Liver (tissue), 9 donors: ENCODE results near the gene PCNX3. TPM values are rescaled to one million over a fixed set of nuclear protein-coding genes. Genes with fewer than 3 reads are reported as not detected.
A peak's percentile ranks its signal among the peaks of the same experiment; 100 is the strongest.

Source experiments
- DNase-seq: peaks from one replicate; pipeline ENCODE4 v3.0.0-alpha.2; 2017; ENCODE audit warnings: low spot score
- H3K27ac ChIP-seq, 2 donors: one replicate each; pipeline ENCODE4 v1.7.0; 2013; ENCODE audit warnings: inconsistent platforms in 2 of 2, low read length in 2 of 2, control low read depth in 1 of 2, low read depth in 1 of 2, mild to moderate bottlenecking in 1 of 2
- H3K27me3 ChIP-seq, 4 donors: one replicate each; pipeline versions ENCODE4 v1.6.1 to v1.7.0; 2013; ENCODE audit warnings: low read length in 3 of 4, inconsistent platforms in 1 of 4, mild to moderate bottlenecking in 1 of 4, moderate library complexity in 1 of 4; ENCODE audit not compliant: control insufficient read depth in 4 of 4, insufficient read depth in 4 of 4
- H3K36me3 ChIP-seq, 4 donors: one replicate each; pipeline versions ENCODE4 v1.6.1 to v1.7.0; 2013; ENCODE audit warnings: low read length in 3 of 4, mild to moderate bottlenecking in 3 of 4, low read depth in 1 of 4, moderate library complexity in 1 of 4; ENCODE audit not compliant: control insufficient read depth in 4 of 4, insufficient read depth in 3 of 4
- H3K4me1 ChIP-seq, 4 donors: one replicate each; pipeline versions ENCODE4 v1.6.1 to v1.7.0; 2013; ENCODE audit warnings: low read length in 3 of 4, mild to moderate bottlenecking in 3 of 4, moderate library complexity in 1 of 4; ENCODE audit not compliant: control insufficient read depth in 4 of 4, insufficient read depth in 4 of 4
- H3K4me3 ChIP-seq, 3 donors: one replicate each; pipeline versions ENCODE4 v1.6.1 to v1.7.0; 2013; ENCODE audit warnings: low read length in 3 of 3, control low read depth in 1 of 3, low read depth in 1 of 3, mild to moderate bottlenecking in 1 of 3
- H3K9ac ChIP-seq, 2 donors: one replicate each; pipeline ENCODE4 v1.7.0; 2013; ENCODE audit warnings: low read length in 2 of 2, mild to moderate bottlenecking in 2 of 2, moderate library complexity in 2 of 2, control low read depth in 1 of 2, low read depth in 1 of 2
- H3K9me3 ChIP-seq, 4 donors: one replicate each; pipeline versions ENCODE4 v1.6.1 to v1.7.0; 2013; ENCODE audit warnings: low read length in 3 of 4; ENCODE audit not compliant: control insufficient read depth in 4 of 4
- FOXA1 ChIP-seq: IDR thresholded peaks from 2 replicates; pipeline ENCODE4 v1.6.1; 2016; ENCODE audit warnings: antibody characterized with exemption
- HNF4A ChIP-seq, 2 donors: conservative IDR thresholded peaks; 2 replicates each; pipeline ENCODE4 v1.6.1; 2016; ENCODE audit warnings: antibody characterized with exemption in 2 of 2, mild to moderate bottlenecking in 2 of 2
- HNF4G ChIP-seq: IDR thresholded peaks from 2 replicates; pipeline ENCODE4 v1.6.1; 2016; ENCODE audit warnings: antibody characterized with exemption
- JUND ChIP-seq, 2 donors: IDR thresholded peaks; 2 replicates each; pipeline ENCODE4 v1.6.1; 2016; ENCODE audit warnings: antibody characterized with exemption in 2 of 2
- NR2F2 ChIP-seq: IDR thresholded peaks from 2 replicates; pipeline ENCODE4 v1.6.1; 2016; ENCODE audit warnings: antibody characterized with exemption
- RAD21 ChIP-seq, 2 donors: IDR thresholded peaks; 2 replicates each; pipeline ENCODE4 v1.6.1; 2016; ENCODE audit warnings: antibody characterized with exemption in 2 of 2, mild to moderate bottlenecking in 2 of 2
- SP1 ChIP-seq: IDR thresholded peaks from 2 replicates; pipeline ENCODE4 v1.6.1; 2018; ENCODE audit warnings: antibody characterized with exemption, mild to moderate bottlenecking
- TAF1 ChIP-seq: conservative IDR thresholded peaks from 2 replicates; pipeline ENCODE4 v1.6.1; 2016; ENCODE audit warnings: antibody characterized with exemption, mild to moderate bottlenecking
- YY1 ChIP-seq: IDR thresholded peaks from 2 replicates; pipeline ENCODE4 v1.6.1; 2016; ENCODE audit warnings: antibody characterized with exemption, mild to moderate bottlenecking
- WGBS: extraction: QIAGEN DNeasy Blood & Tissue Kit; methylation state at CpG from one replicate; pipeline ENCODE4 v1.1.7; 2013; 5-methylcytosine and 5-hydroxymethylcytosine counted together
- polyA plus RNA-seq, 2 donors: library from polyadenylated mRNA; stranded (reverse) in 1 of 2; unstranded in 1 of 2; fragments of 200-250 nt in 1 of 2; fragments of >200 nt in 1 of 2; fragmentation: Nextera tagmentation in 1 of 2; extraction: Ambion mirVana in 1 of 2; gene quantifications; one replicate each; pipeline versions ENCODE4 v1.2.1 to v1.2.3, GENCODE V29; 2013 to 2015
- total RNA-seq, 2 donors: library from RNA; depleted of rRNA; stranded (reverse); fragments of >200 nt; gene quantifications; one replicate each; pipeline ENCODE4 v1.2.3, GENCODE V29; 2014
- TF ChIP-seq, protein P1 (sequence below): IDR thresholded peaks from 2 replicates; pipeline ENCODE4 v1.6.1; 2016; ENCODE audit warnings: antibody characterized with exemption
- TF ChIP-seq, protein P2 (sequence below): IDR thresholded peaks from 2 replicates; pipeline ENCODE4 v1.6.1; 2016; ENCODE audit warnings: antibody characterized with exemption
- TF ChIP-seq, protein P3 (sequence below): IDR thresholded peaks from 2 replicates; pipeline ENCODE4 v1.6.1; 2016; ENCODE audit warnings: antibody characterized with exemption, mild to moderate bottlenecking
- TF ChIP-seq, protein P4 (sequence below): IDR thresholded peaks from 2 replicates; pipeline ENCODE4 v1.6.1; 2016; ENCODE audit warnings: antibody characterized with exemption
- TF ChIP-seq, protein P5 (sequence below): fragments of 150-350 bp; IDR thresholded peaks from 2 replicates; pipeline ENCODE4 v1.5.1; 2017; ENCODE audit warnings: improper control_type of control experiment, low read depth, low read length; ENCODE audit not compliant: missing input control
- donor health status: healthy.
- donor health status: healthy.
- donor health status: healthy.
- donor health status: healthy.
- donor health status: healthy.

PCNX3 gene
- total and polyA plus RNA-seq, 4 donors, result 4.7 to 13.4 (median 12.1) TPM

DNA sequence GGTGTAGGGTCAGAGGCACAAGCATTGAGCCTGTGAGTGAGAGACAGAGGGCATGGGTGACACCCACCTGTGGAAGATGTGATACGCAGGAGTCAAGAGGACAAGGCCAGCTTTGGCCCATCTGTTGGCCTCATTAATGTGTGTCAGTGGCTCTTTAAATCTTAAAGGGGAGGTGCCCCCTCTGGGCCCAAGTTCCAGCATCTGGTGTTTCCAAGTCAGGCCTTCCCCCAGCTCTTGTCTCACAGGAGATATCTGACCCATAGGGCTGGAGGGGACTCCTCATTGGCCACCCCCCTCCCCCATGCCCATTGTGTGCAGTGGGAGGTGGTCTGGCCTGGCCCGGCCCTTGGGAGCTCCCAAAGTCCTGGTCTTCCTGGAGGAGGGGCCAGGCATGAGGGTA lies 28.9 kb upstream of the PCNX3 start:
- no peak for TF ChIP-seq HNF4G
- TF ChIP-seq, protein P1, sequence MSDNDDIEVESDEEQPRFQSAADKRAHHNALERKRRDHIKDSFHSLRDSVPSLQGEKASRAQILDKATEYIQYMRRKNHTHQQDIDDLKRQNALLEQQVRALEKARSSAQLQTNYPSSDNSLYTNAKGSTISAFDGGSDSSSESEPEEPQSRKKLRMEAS, result no peak
- no peak for TF ChIP-seq FOXA1
- TF ChIP-seq, protein P2, sequence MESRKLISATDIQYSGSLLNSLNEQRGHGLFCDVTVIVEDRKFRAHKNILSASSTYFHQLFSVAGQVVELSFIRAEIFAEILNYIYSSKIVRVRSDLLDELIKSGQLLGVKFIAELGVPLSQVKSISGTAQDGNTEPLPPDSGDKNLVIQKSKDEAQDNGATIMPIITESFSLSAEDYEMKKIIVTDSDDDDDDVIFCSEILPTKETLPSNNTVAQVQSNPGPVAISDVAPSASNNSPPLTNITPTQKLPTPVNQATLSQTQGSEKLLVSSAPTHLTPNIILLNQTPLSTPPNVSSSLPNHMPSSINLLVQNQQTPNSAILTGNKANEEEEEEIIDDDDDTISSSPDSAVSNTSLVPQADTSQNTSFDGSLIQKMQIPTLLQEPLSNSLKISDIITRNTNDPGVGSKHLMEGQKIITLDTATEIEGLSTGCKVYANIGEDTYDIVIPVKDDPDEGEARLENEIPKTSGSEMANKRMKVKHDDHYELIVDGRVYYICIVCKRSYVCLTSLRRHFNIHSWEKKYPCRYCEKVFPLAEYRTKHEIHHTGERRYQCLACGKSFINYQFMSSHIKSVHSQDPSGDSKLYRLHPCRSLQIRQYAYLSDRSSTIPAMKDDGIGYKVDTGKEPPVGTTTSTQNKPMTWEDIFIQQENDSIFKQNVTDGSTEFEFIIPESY, result no peak
- TF ChIP-seq SP1, result no peak
- TF ChIP-seq NR2F2, result no peak
- no peak for TF ChIP-seq YY1
- TF ChIP-seq, protein P3, sequence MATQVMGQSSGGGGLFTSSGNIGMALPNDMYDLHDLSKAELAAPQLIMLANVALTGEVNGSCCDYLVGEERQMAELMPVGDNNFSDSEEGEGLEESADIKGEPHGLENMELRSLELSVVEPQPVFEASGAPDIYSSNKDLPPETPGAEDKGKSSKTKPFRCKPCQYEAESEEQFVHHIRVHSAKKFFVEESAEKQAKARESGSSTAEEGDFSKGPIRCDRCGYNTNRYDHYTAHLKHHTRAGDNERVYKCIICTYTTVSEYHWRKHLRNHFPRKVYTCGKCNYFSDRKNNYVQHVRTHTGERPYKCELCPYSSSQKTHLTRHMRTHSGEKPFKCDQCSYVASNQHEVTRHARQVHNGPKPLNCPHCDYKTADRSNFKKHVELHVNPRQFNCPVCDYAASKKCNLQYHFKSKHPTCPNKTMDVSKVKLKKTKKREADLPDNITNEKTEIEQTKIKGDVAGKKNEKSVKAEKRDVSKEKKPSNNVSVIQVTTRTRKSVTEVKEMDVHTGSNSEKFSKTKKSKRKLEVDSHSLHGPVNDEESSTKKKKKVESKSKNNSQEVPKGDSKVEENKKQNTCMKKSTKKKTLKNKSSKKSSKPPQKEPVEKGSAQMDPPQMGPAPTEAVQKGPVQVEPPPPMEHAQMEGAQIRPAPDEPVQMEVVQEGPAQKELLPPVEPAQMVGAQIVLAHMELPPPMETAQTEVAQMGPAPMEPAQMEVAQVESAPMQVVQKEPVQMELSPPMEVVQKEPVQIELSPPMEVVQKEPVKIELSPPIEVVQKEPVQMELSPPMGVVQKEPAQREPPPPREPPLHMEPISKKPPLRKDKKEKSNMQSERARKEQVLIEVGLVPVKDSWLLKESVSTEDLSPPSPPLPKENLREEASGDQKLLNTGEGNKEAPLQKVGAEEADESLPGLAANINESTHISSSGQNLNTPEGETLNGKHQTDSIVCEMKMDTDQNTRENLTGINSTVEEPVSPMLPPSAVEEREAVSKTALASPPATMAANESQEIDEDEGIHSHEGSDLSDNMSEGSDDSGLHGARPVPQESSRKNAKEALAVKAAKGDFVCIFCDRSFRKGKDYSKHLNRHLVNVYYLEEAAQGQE, result no peak
- no peak for TF ChIP-seq JUND (IDR thresholded peaks at IDR 0.05)
- no peak for TF ChIP-seq TAF1
- TF ChIP-seq, protein P4, sequence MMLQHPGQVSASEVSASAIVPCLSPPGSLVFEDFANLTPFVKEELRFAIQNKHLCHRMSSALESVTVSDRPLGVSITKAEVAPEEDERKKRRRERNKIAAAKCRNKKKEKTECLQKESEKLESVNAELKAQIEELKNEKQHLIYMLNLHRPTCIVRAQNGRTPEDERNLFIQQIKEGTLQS, result no peak
- DNase-seq, result no peak
- Histone ChIP-seq H3K4me3 (no peak overlapping the region), H3K9me3 (no peaks in the 10 kb centered on the region), H3K4me1 (peaks cover 0 to 4% (median 0%) of the 10 kb centered on the region in 4 donors), H3K36me3 (peaks cover 0 to 2% (median 0%) of the 10 kb centered on the region in 4 donors), H3K27me3 (no peaks in the 10 kb centered on the region), H3K9ac (no peak overlapping the region), H3K27ac (no peak overlapping the region)
- WGBS, result 89% methylated on average over 2 of the region's 2 CpGs

DNA sequence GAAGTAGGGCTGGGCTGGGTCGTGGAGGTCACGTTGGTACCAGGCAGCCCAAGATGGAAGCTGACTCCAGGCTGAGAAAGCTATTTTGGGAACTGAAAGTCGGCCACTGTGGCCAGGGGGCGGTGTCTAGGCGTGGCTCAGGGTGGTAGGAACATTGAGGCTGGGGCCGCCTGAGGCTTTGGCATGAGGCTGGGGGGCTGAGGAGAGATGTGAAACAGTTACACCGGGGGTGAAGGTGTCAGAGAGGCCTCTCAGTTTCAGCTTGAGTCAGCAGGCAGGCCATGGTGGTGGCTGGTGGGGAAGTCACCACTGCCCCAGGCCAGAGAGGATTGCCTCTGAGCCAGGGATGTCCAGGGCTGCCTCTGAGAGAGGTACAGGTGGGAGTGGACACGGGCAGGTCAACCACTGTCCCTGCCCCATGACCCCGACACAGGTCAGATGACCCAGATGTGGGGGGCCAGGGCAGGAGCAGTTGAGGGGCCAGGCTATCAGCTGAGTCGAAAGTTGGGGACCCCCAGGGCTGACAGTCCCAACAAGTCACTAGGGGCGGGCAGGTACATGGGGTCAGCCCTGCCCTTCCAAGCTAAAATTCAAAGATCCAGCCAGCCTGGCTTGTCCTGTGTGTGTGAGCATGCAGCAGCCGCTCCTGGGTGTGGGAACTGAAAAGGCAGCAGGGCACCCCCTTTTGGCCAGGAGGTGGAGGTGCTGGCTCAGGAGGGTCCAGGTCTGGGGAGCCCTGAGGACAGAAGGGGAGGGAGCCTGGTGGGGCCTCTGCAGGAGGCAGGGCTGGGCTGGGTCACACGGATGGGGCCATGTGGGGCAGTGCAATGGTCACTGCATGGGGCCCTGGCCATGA lies 27.1 kb upstream of the PCNX3 start:
- peak overlapping the region in 1 of 2 donors; percentile 41 for H3K27ac ChIP-seq
- no peaks in the 10 kb centered on the region for H3K27me3 ChIP-seq
- H3K4me3 ChIP-seq, result no peak overlapping the region
- WGBS, result 65% methylated on average over 13 of the region's 13 CpGs
- H3K9ac ChIP-seq, result no peak overlapping the region
- peaks cover 0 to 7% (median 0%) of the 10 kb centered on the region in 4 donors for H3K4me1 ChIP-seq
- no peak for TF ChIP-seq HNF4A (conservative IDR thresholded peaks at IDR 0.05)
- TF ChIP-seq, protein P2, result no peak
- peak; percentile 70 to 80 for TF ChIP-seq RAD21 (IDR thresholded peaks at IDR 0.05)
- TF ChIP-seq JUND (IDR thresholded peaks at IDR 0.05), result no peak
- TF ChIP-seq, protein P5, sequence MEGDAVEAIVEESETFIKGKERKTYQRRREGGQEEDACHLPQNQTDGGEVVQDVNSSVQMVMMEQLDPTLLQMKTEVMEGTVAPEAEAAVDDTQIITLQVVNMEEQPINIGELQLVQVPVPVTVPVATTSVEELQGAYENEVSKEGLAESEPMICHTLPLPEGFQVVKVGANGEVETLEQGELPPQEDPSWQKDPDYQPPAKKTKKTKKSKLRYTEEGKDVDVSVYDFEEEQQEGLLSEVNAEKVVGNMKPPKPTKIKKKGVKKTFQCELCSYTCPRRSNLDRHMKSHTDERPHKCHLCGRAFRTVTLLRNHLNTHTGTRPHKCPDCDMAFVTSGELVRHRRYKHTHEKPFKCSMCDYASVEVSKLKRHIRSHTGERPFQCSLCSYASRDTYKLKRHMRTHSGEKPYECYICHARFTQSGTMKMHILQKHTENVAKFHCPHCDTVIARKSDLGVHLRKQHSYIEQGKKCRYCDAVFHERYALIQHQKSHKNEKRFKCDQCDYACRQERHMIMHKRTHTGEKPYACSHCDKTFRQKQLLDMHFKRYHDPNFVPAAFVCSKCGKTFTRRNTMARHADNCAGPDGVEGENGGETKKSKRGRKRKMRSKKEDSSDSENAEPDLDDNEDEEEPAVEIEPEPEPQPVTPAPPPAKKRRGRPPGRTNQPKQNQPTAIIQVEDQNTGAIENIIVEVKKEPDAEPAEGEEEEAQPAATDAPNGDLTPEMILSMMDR, result peak; percentile 55
- H3K9me3 ChIP-seq, result no peaks in the 10 kb centered on the region
- H3K36me3 ChIP-seq, result peaks cover 0 to 2% (median 0%) of the 10 kb centered on the region in 4 donors
- peak; percentile 74 for DNase-seq
